HG02970 (cell line): ENCODE results near the gene PPP1R14B.

Experiments used
- ATAC-seq: cut with Tn5 transposase; IDR thresholded peaks from one replicate; pipeline ENCODE4 v1.9.1; 2021; ENCODE audit warnings: mild to moderate bottlenecking, moderate library complexity, moderate number of reproducible peaks; ENCODE audit not compliant: unreplicated experiment, low FRiP score

PPP1R14B gene

GRCh38 chr11:64262271-64263002 is 15.7 kb upstream of the PPP1R14B start:
- ATAC-seq: no peak

GRCh38 chr11:64261556-64262080 is 14.9 kb upstream of the PPP1R14B start:
- no peak for ATAC-seq

- ATAC-seq: no peak
These were observed 13.5 kb upstream of the PPP1R14B start for GRCh38 chr11:64260147-64260708.

GRCh38 chr11:64259533-64260067 is 12.9 kb upstream of the PPP1R14B start:
- ATAC-seq: no peak

- ATAC-seq: no peak
These were observed 12.3 kb upstream of the PPP1R14B start for GRCh38 chr11:64258946-64259532.

- ATAC-seq: no peak
These were observed 11.6 kb upstream of the PPP1R14B start for GRCh38 chr11:64258356-64258755.

GRCh38 chr11:64256300-64256699 is 9.6 kb upstream of the PPP1R14B start:
- ATAC-seq: no peak

GRCh38 chr11:64255135-64256128 is 8.7 kb upstream of the PPP1R14B start:
- no peak for ATAC-seq

- no peak for ATAC-seq
These were observed 7.6 kb upstream of the PPP1R14B start for GRCh38 chr11:64254326-64254725.

- ATAC-seq: no peak
These were observed 6.7 kb upstream of the PPP1R14B start for GRCh38 chr11:64253481-64253880.

GRCh38 chr11:64253043-64253442 is 6.3 kb upstream of the PPP1R14B start:
- ATAC-seq: no peak

GRCh38 chr11:64252003-64252872 is 5.5 kb upstream of the PPP1R14B start:
- ATAC-seq: no peak

GRCh38 chr11:64251753-64252002 is 4.9 kb upstream of the PPP1R14B start:
- no peak for ATAC-seq

- peak; percentile 32 for ATAC-seq
These were observed 4.4 kb upstream of the PPP1R14B start, which contains the start of gene PLCB3 for GRCh38 chr11:64251016-64251752. Gene PLCB3, plus strand, starts transcription at chr11:64251530. Its CDS starts 120 bp downstream, at chr11:64251650.

- no peak for ATAC-seq
These were observed 3.8 kb upstream of the PPP1R14B start for GRCh38 chr11:64250415-64251015.

GRCh38 chr11:64249563-64250414 is 3.0 kb upstream of the PPP1R14B start:
- ATAC-seq: no peak

GRCh38 chr11:64249038-64249437 is 2.3 kb upstream of the PPP1R14B start:
- ATAC-seq: no peak
